HTR-8/SVneo (cell line): ENCODE data around the gene TRAF7.
"Not testable (repeated sequence)": the region's sequence is repeated elsewhere in the genome, so short reads cannot be mapped to it uniquely, and the experiment has no call there.

Experiments
- DNase-seq: peaks from one replicate; pipeline ENCODE4 v3.0.0; 2011; ENCODE audit warnings: low spot score, mixed read lengths; ENCODE audit not compliant: insufficient read length
- FAIRE-seq: peaks from 2 replicates; lab custom pipeline; 2011; peaks lifted over from hg19 to GRCh38; lab: Jason Lieb, UNC

Gene TRAF7

DNA sequence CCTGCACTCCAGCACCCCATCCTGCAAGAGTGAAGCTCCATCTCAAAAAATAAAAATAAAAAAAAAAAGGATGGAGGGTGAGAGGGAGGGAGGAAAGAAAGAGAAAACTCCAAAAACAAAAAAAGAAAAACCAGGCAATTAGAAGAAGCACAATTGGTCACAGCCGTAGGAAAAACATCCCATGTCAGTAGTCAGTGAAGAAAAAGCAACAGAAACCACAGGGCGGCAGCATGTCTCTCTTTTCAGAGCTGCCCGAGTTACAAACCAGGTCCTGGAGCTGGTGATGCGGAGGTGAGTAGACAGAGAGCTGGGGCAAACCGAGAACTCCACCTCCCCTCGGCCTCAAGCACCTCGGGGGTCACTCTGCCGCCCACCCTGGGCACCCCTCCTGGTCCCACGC is 34.3 kb upstream of the TRAF7 start:
- DNase-seq, FAIRE-seq: not testable (repeated sequence)

DNA sequence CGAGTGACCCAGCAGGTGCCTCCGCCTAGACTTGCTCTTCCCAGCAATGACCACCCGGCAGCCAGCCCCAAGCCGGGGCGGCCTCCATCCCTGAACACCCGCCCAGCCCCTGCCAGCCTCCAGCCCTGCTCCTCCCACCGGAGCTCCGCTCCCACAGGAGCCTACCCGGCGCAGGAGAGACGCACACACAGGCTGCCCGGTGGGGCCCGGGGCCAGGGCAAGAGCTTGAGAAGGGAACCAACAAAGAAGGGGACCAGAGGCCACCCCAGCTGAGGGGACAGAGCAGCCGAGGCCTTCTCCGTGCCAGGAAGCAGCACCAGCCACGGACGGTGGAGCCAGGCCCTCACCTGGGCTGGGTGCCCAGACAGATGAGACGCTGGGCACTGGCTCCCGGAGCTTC is 33.7 kb upstream of the TRAF7 start:
- FAIRE-seq (no peak), DNase-seq (no peak)

DNA sequence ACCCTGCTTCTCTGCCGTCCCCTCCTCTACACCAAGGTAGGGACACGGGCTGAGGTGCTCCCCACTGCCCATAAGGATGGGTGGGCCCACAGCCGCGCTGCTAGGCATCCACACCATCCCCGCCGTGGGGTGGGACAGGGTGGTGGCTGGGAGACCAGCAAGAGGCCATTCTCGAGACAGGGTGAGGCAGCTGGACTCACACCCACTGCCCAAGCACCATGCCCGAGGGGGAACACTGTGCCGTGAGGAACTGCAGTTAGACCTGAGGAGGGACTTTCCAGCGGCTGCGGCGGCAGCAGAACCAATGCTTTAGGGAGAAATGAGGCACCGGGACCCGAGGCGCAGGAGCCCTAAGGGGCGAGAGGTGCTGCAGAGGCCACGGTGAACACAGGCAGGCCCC is 33.2 kb upstream of the TRAF7 start:
- FAIRE-seq, result no peak
- DNase-seq, result no peak

DNA sequence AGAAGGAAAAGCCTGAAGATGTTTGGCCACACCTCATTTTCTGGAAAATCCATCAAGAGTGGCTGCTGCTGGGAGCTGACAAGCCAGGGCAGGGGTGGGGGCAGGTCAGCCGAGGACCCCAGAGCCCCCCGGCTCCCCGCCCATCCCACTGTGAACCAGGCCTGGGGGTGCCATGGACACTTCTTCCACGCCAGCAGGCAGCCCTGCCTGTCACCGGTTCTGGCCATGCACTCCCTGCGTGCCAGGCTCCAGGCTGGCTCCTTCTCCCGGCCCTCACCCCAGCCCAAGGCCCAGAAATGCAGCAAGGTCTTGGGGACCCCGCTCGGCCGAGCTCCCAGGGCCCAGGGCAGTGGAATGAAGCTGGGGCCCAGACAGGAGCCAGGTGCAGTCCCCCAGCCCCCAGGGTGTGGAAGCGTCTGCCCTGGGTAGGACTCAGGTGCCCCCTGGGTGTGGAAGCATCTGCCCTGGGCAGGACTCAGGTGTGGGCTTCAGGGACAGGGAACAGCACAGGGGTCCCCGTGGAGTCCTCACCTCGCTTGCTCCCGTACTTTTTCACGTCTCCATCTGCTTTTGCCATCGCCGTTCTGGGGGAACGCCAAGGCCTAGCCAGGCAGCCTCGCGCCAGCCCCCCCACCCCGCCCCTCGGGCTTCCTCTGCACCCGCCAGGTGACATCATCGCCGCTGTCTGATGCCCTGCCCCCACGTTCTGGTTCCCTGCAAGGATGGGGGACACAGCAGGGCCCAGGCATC is 32.5 kb upstream of the TRAF7 start:
- FAIRE-seq, DNase-seq: not testable (repeated sequence)

DNA sequence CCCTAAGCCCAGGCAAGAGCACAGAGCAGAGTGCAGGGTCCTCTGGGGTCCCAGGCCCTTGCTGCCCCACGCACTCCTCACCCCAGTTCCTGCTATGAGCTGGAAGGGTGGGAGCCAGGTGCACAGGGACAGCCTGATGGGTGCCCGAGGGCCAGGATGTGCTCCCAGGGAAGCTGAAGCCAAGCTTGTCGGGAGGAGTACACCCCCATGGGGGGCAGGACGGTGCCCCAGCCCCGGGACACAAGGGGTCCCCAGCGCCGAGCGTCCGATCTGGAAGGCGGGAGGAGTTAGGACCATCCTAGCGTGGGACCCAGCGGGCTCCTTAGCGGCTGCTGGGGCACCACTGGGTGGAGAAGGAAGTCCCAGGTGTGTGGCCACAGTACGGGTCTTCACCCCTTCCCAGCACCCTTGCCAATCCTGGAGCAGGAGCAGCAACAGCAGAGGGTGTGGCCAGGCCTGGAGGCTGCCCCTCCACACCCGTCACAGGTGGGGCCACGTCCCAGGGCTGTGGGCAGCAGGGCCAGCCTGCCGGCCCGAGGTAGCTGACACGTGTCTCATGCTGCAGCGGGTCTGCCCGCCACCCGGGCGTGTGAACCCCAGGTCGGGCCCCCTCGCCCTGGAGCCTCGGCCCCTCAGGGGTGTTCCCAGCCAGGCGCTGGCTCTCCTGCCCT is 31.7 kb upstream of the TRAF7 start:
- not testable (repeated sequence) for FAIRE-seq, DNase-seq

DNA sequence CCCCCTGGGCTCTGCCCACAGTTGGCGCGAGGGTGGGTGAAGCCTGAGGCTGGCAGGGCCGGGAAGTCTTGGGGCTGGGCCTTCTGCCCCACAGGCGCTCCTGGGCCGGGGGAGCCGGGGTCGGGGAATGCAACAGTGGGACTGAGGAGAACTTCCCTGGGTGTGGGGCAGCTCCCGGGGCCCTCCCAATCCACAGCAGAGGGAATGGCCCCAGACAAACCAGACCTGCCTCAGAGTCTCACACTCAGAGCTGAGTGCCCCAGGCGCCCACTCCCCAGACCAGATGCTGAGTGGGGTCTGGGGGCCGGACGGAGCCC is 31.2 kb upstream of the TRAF7 start:
- not testable (repeated sequence) for FAIRE-seq, DNase-seq

DNA sequence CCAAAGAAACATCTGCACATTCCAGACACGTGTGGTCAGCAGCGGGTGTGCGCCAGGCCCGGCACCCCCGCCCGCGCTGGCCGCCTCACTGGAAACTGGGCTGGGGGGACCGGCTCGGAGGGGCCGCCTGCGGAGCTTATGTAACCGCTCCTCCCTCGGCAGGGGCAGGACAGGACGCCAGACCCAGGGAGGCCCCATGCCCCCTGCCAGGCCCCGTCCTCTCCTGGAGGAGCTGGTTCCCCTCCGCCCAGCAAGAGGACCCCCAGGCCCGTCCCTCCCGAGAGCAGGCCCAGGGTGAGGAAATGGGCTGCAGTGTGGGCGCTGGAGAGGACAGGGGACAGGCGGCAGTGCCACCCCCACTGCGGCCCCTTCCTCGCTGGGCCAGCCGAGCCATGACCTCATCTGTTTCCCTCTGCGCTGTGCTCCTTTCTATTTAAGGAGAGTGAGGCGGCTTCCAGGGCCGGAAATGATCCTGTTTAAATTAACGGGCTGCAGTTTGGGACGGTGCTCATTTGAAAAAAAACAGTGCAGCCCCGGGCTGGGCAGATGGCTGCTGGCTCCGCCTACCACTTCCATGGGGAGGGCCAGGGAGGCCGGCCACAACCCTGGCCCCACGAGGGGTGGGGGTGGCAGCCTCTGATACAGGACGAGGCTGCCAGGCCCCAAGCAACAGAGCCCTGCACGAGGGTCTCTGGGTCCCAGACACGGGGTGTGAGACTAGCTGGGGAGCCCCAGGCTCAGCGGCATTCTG is 30.7 kb upstream of the TRAF7 start:
- not testable (repeated sequence) for FAIRE-seq, DNase-seq

DNA sequence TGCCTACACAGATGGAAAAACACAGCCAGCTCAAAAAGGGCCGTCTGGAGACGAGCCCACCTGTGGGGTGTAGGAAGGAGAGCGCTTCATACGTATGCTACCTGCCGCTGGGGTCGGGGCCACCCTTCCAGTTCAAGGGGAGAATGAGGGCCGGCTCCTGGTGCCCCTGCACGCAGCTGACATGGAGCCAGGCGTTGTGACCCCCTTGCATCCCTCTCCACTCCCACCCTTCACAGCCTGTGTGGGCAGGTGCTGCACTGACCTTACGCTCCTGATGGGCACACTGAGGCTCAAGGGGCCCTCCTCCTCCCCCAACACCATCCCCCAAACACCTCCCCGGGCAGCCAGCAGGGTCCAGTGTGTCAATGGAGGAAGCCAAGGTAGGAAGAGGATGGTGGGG is 30.0 kb upstream of the TRAF7 start:
- DNase-seq, FAIRE-seq: not testable (repeated sequence)

DNA sequence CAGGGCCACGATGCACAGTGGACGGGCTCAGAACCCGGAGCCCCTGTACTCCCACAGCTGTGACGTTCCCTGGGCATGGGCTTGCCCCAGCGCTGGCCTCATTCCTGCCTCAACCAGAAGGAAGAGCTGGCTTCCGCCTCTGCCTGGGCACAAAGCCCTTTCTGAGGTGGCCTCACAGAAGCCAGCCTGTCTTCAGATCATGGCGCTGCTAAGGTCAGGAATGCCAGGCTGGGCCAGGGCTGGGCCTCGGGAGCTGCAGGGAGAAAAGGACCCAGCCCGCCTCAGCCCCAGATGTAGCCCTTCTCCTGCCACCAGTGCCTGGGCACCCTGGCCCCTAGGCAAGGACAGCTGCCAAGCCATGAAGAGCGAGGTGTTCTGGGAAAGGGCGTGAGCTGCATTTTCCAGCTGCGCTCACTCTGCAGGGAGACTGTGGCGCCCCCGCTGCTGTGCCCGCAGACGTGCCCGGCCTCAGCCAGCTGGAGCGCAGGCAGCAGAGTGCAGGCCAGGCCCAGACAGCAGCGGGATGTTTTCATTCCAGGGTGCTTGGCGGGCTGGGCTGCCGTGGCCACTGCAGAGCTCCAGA is 29.3 kb upstream of the TRAF7 start:
- FAIRE-seq, result not testable (repeated sequence)

DNA sequence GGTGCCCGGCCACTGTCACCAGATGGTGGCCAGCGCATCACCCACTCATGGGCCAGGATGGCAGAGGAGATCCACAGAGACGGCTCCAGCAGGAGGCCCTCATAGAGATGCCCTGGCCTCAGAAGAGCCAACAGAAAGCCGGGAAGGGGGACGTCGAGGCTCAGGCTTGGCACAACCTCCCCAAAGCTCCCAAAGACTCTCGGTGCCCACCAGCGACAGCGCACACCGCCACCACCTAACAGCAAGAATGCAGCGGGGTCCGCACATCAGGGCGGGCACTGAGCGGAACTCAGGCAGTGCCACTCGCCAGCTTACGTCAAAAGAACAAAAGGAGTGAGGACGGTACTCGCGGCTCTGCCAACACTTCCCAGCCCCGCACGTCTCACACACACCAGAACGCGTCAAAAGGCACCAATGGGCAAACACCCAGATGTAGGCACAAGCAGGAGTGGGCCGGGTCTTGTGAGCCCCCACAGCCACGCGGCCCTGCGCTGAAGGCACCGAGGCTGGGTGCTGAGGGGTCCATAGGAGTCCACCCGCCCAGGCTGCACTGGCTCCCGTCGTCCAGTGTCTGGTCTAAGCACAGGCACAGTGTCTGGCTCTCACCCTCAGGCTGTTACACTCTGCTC is 28.5 kb upstream of the TRAF7 start:
- not testable (repeated sequence) for DNase-seq, FAIRE-seq

More for the DNA sequence above, 29.3 kb upstream of the TRAF7 start:
- not testable (repeated sequence) for DNase-seq

DNA sequence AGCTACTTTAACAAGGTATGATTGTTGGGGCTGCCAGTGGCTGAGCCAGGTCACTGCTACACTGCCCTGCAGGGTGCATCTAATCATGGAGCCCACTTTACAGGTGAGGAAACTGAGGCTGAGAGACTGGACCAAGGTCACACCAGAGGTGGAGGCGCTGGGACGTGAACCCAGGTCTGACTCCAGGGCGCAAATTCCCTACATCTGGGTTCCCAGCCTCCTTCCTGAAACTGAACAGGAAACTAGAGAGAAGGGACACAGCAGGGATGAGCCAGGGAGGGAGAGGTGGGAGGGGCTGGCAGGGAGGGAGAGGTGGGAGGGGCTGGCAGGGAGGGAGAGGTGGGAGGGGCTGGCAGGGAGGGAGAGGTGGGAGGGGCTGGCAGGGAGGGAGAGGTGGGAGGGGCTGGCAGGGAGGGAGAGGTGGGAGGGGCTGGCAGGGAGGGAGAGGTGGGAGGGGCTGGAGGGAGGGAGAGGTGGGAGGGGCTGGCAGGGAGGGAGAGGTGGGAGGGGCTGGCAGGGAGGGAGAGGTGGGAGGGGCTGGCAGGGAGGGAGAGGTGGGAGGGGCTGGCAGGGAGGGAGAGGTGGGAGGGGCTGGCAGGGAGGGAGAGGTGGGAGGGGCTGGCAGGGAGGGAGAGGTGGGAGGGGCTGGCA is 27.8 kb upstream of the TRAF7 start:
- DNase-seq, FAIRE-seq: not testable (repeated sequence)

DNA sequence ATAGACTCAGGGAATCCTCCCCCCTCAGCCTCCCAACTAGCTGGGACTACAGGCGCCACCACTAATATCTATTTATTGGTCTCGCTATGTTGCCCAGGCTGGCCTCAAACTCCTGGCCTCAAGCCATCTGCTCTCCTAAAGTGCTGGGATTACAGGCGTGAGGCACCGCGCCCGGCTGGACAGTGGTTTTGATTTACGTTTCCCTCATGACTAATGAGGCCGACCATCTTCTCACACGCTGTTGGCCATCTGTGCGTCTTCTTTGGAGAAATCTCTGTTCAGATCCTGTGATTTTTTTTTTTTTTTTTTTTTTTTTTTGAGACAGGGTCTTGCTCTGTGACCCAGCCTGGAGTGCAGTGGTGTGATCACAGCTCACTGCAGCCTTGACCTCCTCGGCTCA is 26.3 kb upstream of the TRAF7 start:
- FAIRE-seq, DNase-seq: not testable (repeated sequence)

DNA sequence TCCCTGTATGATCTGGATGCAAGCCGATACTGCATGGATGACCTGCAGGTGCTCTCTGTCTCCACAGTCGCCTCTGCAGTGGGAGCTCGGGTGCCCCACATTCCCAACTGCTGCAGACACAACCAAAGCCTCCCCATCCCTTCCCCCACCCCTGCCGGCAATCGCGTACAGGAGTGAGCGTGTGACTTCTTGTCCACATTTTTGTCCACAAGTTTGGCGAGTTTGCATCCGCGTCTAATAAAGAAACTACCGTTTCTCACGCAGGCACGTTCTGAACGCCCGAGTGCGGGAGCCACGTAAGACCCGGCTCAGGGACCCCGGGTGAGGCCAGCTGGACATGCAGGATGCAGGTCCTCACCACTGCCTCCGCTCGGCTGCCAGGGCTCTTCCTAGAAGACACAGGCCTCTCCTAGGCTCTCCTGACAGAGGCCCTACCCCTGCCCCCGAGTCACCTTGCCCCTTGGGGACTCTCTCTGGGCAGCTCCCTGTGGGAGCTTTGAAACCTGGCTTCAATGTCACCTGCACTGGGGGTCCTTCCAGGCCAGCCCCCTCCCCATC is 25.6 kb upstream of the TRAF7 start:
- DNase-seq, FAIRE-seq: not testable (repeated sequence)

DNA sequence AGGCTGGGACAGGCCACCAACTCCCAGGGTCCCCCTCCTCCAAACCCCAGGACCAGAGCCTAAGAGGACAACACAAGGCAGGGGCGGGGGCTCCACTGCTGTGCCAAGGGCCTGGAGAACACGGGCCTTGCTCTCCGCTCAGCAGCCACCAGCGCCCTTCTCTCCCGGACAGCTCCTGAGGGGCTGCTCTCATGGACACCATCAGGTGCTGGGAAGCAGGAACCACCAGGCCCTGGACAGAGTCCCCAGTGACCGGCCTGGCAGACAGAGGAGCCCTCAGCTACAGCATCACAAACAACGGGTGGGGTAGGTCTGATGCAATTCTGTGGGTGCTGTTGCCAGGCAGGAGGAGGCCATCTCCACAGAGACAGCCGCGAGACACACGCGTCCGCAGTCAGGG is 21.8 kb upstream of the TRAF7 start:
- not testable (repeated sequence) for DNase-seq, FAIRE-seq

DNA sequence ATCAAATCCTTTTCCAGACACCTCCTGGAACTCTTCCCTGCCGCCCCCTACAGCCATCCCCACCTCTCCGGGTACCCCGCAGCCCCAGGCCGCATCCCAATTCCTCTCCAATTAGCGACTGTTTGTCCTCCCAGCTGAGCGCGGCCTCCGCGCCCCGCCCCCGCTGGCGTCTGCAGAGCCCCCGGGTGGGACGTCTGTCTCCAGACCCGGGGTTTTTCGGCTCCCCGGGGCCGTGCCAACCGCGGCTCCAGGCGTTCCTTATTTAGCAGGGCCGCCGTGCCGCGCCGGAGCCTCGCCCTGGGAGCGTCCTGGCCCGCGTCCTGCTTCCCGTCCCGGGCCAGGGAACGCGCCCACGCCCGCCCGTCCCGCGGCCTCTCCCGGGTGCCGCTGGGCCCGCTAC is 20.5 kb upstream of the TRAF7 start:
- not testable (repeated sequence) for DNase-seq, FAIRE-seq

DNA sequence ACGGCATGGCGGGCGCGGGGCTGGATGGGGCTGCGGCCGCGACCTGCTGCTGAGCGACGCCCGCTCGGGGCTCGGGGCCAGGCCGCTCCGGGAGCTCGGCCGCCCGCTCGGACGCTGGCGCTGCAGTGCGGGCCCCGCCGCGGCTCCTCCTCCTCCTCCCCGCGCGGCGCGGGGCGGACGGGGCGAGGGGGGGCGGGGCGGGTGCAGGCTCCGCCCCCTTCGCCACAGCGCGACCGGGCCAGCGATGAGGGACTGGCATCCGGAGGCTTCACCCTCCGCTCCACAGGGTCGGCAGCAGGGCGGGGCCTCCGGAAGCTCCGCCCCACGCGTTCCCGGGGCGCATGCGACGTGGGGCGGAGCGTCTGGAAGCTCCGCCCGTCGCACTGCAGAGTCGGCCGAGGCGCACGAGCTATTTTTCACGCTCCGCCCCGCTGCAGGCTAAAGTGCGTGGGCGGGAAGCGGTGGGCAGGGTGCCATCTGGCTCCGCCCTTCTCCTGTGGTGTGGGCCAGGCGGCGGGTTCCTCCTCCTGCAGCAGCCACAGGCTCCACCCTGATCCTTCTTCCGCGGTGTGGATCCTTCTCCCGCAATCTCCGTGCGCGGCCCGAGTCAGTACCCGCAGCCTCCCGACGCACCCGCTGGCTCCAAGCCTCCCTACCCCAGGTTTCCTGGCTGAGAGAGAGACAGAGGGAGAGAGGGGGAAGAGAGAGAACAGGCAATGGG is 19.7 kb upstream of the TRAF7 start, which contains the start of gene PKD1:
Gene PKD1, minus strand, starts transcription at position 129 of the 721 bp plus-strand sequence. CDS start 209 bp downstream, outside the sequence.
- not testable (repeated sequence) for FAIRE-seq, DNase-seq

DNA sequence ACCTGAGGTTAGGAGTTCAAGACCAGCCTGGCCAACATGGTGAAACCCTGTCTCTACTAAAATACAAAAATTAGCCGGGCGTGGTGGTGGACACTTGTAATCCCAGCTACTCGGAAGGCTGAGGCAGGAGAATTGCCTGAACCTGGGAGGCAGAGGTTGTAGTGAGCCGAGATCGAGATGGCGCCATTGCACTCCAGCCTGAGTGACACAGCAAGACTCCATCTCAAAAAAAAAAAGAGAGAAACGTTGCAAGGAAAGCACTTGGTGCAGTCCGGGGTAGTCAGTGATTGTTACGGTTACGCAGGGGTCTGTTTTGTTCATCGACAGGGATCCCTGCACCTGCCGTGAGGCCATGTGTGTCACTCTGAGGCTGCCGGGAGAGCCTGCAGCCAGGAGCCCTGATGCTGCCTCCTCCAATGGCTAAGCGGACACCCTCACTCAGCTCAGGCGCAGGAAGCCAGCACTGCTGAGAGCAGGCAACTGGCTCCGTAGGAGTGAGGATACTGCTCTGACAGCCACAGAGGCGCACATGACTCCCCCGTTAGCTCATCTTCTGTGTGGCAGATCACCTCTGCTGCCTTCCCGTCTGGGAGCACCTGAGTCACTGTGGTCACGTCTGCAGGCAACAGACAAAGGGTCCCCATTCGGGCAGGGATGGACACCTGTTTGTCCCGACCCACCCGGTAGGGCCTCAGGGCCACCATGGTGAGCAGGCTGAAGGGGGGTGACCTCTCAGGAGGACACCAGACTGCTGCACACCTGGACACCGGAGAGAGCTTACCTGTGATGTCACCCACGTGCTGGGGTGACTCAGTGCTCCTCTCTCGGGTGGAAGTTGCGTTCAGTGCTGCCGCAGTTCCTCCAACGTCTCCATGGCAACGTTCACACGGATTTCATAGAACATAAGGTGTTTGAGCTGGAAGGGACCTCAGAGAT is 12.4 kb upstream of the TRAF7 start:
- no peak for DNase-seq
- no peak for FAIRE-seq
